Neural progenitor cell (in vitro differentiated cells): Measurements from ENCODE around the gene COG4. TPM values are rescaled to one million over a fixed set of nuclear protein-coding genes. Genes with fewer than 3 reads are reported as not detected.

Source experiments
- DNase-seq: peaks from one replicate; pipeline ENCODE4 v3.0.0-alpha.2; 2016; ENCODE audit warnings: low spot score
- H2AFZ ChIP-seq: fragments of 200-600 bp; sonication (generic); replicated peaks from 2 replicates; pipeline ENCODE4 v1.6.1; 2016; ENCODE audit warnings: antibody characterized with exemption
- H3F3A ChIP-seq: fragments of 200-600 bp; sonication (generic); 2 replicates; pipeline ENCODE4 v1.6.1; 2016; ENCODE audit warnings: antibody characterized with exemption, low read depth
- H3K27ac ChIP-seq: fragments of 200-600 bp; sonication (generic); 2 replicates; pipeline ENCODE4 v1.5.1; 2016; ENCODE audit warnings: mild to moderate bottlenecking
- H3K27me3 ChIP-seq: fragments of 200-600 bp; sonication (generic); 2 replicates; pipeline ENCODE4 v1.6.1; 2016; ENCODE audit warnings: mild to moderate bottlenecking, moderate library complexity
- H3K36me3 ChIP-seq: fragments of 200-600 bp; sonication (generic); 2 replicates; pipeline ENCODE4 v1.5.1; 2016
- H3K4me1 ChIP-seq: fragments of 200-600 bp; sonication (generic); 2 replicates; pipeline ENCODE4 v1.6.1; 2016; ENCODE audit warnings: mixed run types
- H3K4me2 ChIP-seq: fragments of 200-600 bp; sonication (generic); 2 replicates; pipeline ENCODE4 v1.6.1; 2016
- H3K4me3 ChIP-seq: fragments of 200-600 bp; sonication (generic); 2 replicates; pipeline ENCODE4 v1.5.1; 2016
- H3K79me2 ChIP-seq: fragments of 200-600 bp; sonication (generic); 2 replicates; pipeline ENCODE4 v1.6.1; 2016; ENCODE audit warnings: low read depth
- H3K9ac ChIP-seq: fragments of 200-600 bp; sonication (generic); 2 replicates; pipeline ENCODE4 v1.6.1; 2016
- H3K9me3 ChIP-seq: fragments of 200-600 bp; sonication (generic); 2 replicates; pipeline ENCODE4 v1.5.1; 2016; ENCODE audit warnings: low read depth
- H4K20me1 ChIP-seq: fragments of 200-600 bp; sonication (generic); 2 replicates; pipeline ENCODE4 v1.6.1; 2016; ENCODE audit warnings: low read depth
- H3K27ac Mint-ChIP-seq: 3 replicates; pipeline ENCODE4 v1.8.0; 2021; ENCODE audit warnings: mixed read lengths
- H3K27me3 Mint-ChIP-seq: 2 replicates; pipeline ENCODE4 v1.8.0; 2022; ENCODE audit warnings: low read depth, mild to moderate bottlenecking, inconsistent platforms, moderate library complexity, mixed read lengths; ENCODE audit not compliant: insufficient read depth
- H3K36me3 Mint-ChIP-seq: 3 replicates; pipeline ENCODE4 v1.8.0; 2021; ENCODE audit warnings: mixed read lengths
- H3K4me1 Mint-ChIP-seq: 3 replicates; pipeline ENCODE4 v1.8.0; 2021; ENCODE audit warnings: mixed read lengths
- H3K4me3 Mint-ChIP-seq: 3 replicates; pipeline ENCODE4 v1.8.0; 2021; ENCODE audit warnings: mild to moderate bottlenecking, moderate library complexity, mixed read lengths
- H3K9me3 Mint-ChIP-seq: 3 replicates; pipeline ENCODE4 v1.8.0; 2020; ENCODE audit warnings: mixed read lengths
- EZH2 ChIP-seq: fragments of 200-600 bp; sonication (generic); IDR thresholded peaks from 2 replicates; pipeline ENCODE4 v1.6.1; 2017; ENCODE audit warnings: antibody characterized with exemption, mild to moderate bottlenecking, moderate library complexity
- EZH2phosphoT487 ChIP-seq: fragments of 200-600 bp; sonication (generic); IDR thresholded peaks from 2 replicates; pipeline ENCODE4 v1.6.1; 2017; ENCODE audit warnings: antibody characterized with exemption
- total RNA-seq: library from RNA; depleted of rRNA; stranded (reverse); fragments of >200 nt; gene quantifications from 2 replicates; pipeline ENCODE4 v1.2.3, GENCODE V29; 2015; ENCODE audit warnings: low replicate concordance
- TF ChIP-seq, protein P1 (sequence below): fragments of 200-600 bp; sonication (generic); IDR thresholded peaks from 2 replicates; pipeline ENCODE4 v1.5.1; 2017; ENCODE audit warnings: antibody characterized with exemption, mild to moderate bottlenecking

Gene COG4
- total RNA-seq, 1 donor from 2014 or later, result 62.4 TPM

DNA sequence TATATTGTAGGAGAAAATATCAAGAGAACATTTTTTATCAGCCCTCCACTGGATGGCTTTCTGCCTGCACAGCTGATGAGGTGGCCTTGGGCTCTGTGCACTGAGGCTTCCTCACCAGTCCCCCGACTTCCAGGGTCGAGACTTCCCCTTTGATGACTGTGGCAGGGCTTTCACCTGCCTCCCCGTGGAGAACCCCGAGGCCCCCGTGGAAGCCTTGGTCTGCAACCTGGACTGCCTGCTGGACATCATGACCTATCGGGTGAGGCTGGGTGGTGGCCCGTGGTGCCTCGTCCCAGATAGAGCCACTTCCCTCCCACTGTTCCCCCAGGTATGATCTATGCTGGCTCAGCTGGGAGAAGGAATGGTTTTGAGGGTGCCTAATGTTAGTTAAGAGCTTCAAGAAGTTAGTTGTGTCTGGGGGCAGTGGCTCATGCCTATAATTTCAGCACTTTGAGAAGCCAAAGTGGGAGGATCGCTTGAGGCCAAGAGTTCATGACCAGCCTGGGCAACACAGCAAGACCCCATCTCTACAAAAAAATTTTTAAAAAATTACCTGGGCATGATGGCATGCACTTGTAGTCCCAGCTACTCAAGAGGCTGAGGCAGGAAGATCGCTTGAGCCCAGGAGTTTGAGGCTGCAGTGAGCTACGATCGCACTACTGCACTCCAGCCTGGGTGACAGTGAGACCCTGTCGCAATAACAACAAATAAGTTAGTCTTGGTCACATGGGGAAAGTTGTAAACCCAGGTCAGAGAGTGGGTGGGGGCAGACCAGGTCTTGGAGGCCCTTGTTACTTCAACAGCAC is 57.2 kb downstream of the COG4 start:
- H3K4me2 ChIP-seq, result no peak overlapping the region
- H3K4me3 Mint-ChIP-seq, result no peak overlapping the region

DNA sequence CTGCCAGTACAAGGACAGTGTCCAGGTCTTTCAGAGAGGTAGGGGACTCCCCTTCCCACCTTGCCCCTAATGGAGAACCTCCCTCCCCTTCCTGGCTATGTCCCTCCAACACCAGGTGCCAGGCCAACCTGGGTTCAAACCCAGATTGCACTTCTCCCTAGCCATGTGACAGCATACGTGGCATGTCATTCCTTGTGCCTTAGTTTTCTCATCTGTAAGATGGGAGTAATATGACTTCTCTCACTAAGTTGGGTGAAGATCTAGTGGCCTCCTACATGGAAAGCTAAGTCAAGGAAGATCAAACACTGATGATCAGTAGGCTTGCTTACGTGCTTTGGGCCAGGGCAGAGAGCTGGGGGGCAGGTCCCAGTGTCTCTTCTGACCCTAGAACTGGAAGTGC is 60.1 kb downstream of the COG4 start:
- Mint-ChIP-seq H3K9me3 (no peaks in the 10 kb centered on the region), H3K4me3 (no peak overlapping the region), H3K4me1 (peaks cover 2% of the 10 kb centered on the region), H3K27ac (no peak overlapping the region), H3K27me3 (peaks cover 5% of the 10 kb centered on the region), H3K36me3 (no peaks in the 10 kb centered on the region)
- Histone ChIP-seq H3K9me3 (no peaks in the 10 kb centered on the region), H3K4me1 (no peaks in the 10 kb centered on the region), H3K9ac (no peak overlapping the region), H3K4me2 (no peak overlapping the region), H3K27ac (no peak overlapping the region), H3K4me3 (no peak overlapping the region), H3F3A (no peaks in the 10 kb centered on the region), H3K36me3 (no peaks in the 10 kb centered on the region), H3K27me3 (no peaks in the 10 kb centered on the region), H4K20me1 (no peaks in the 10 kb centered on the region), H3K79me2 (no peaks in the 10 kb centered on the region), H2AFZ (no peak overlapping the region)
- TF ChIP-seq EZH2phosphoT487, result no peak
- TF ChIP-seq, protein P1, sequence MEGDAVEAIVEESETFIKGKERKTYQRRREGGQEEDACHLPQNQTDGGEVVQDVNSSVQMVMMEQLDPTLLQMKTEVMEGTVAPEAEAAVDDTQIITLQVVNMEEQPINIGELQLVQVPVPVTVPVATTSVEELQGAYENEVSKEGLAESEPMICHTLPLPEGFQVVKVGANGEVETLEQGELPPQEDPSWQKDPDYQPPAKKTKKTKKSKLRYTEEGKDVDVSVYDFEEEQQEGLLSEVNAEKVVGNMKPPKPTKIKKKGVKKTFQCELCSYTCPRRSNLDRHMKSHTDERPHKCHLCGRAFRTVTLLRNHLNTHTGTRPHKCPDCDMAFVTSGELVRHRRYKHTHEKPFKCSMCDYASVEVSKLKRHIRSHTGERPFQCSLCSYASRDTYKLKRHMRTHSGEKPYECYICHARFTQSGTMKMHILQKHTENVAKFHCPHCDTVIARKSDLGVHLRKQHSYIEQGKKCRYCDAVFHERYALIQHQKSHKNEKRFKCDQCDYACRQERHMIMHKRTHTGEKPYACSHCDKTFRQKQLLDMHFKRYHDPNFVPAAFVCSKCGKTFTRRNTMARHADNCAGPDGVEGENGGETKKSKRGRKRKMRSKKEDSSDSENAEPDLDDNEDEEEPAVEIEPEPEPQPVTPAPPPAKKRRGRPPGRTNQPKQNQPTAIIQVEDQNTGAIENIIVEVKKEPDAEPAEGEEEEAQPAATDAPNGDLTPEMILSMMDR, result no peak
- no peak for TF ChIP-seq EZH2
- no peak for DNase-seq

More for the DNA sequence above, 57.2 kb downstream of the COG4 start:
- Histone ChIP-seq H2AFZ (no peak overlapping the region), H3F3A (no peaks in the 10 kb centered on the region), H3K27me3 (no peaks in the 10 kb centered on the region), H3K27ac (no peak overlapping the region), H3K4me1 (no peaks in the 10 kb centered on the region), H4K20me1 (no peaks in the 10 kb centered on the region), H3K4me3 (no peak overlapping the region), H3K79me2 (no peaks in the 10 kb centered on the region), H3K9me3 (no peaks in the 10 kb centered on the region), H3K9ac (peak overlapping the region; percentile 37), H3K36me3 (no peaks in the 10 kb centered on the region)
- Mint-ChIP-seq H3K9me3 (no peaks in the 10 kb centered on the region), H3K4me1 (peaks cover 6% of the 10 kb centered on the region), H3K27ac (peak overlapping the region; percentile 25), H3K36me3 (no peaks in the 10 kb centered on the region), H3K27me3 (peaks cover 3% of the 10 kb centered on the region)
- TF ChIP-seq, protein P1, result no peak
- TF ChIP-seq EZH2 (no peak), EZH2phosphoT487 (no peak)
- no peak for DNase-seq

DNA sequence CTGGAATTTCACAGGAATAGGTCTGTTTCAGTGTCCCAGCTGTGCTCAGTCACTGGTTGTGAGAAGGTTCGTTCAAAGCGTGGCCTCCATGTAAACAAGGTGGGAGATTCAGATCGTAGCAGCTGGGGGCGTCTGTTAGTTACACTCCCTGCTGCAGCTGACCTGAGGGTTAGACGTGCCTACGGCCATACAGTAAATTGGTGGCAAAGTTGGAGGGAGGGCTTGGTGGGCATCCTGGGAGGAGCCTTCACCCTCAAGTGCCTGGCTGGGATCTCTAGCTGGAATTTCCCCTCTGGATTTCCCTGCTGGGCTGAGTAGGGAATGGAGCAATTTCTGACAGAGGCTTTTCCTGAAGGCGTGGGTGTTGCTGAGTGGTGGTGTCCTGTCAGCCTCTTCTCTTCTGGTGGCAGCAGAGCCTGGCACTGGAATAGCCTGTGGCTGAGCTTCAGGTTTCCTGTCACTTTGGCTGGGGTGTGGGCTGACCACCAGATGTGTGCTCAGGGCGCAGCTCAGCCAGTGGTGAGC is 62.6 kb downstream of the COG4 start:
- no peak for DNase-seq
- peaks cover 4% of the 10 kb centered on the region for H3K27me3 Mint-ChIP-seq

More for the DNA sequence above, 62.6 kb downstream of the COG4 start:
- Mint-ChIP-seq H3K9me3 (no peaks in the 10 kb centered on the region), H3K4me3 (no peak overlapping the region), H3K4me1 (peaks cover 5% of the 10 kb centered on the region), H3K36me3 (no peaks in the 10 kb centered on the region), H3K27ac (peak overlapping the region; percentile 37)
- Histone ChIP-seq H3K4me1 (no peaks in the 10 kb centered on the region), H3K79me2 (no peaks in the 10 kb centered on the region), H2AFZ (no peak overlapping the region), H3F3A (peaks cover 7% of the 10 kb centered on the region), H3K4me3 (no peak overlapping the region), H3K9me3 (no peaks in the 10 kb centered on the region), H4K20me1 (no peaks in the 10 kb centered on the region), H3K27ac (no peak overlapping the region), H3K4me2 (no peak overlapping the region), H3K27me3 (no peaks in the 10 kb centered on the region), H3K36me3 (no peaks in the 10 kb centered on the region), H3K9ac (no peak overlapping the region)
- TF ChIP-seq EZH2phosphoT487 (no peak), EZH2 (no peak)
- TF ChIP-seq, protein P1, result no peak
